Smooth muscle cell of the pulmonary artery (primary cell): ENCODE results near the gene MBD3L1. TPM values are rescaled to one million over a fixed set of nuclear protein-coding genes. Genes with fewer than 3 reads are reported as not detected.

Source experiments
- total RNA-seq: library from RNA; depleted of rRNA; stranded (reverse); fragments of >200 nt; gene quantifications from 2 replicates; pipeline ENCODE4 v1.2.3, GENCODE V29; 2014

The MBD3L1 gene
- not detected in 2 replicates for total RNA-seq

GRCh38 chr19:8832132-8833021 is at the start of gene MBD3L1, which contains the start of gene ZNF558:
MBD3L1 (plus strand) TSS chr19:8832377; CDS start chr19:8842679, 10,302 bp downstream.
ZNF558 (minus strand) TSS chr19:8832304; CDS start chr19:8822659, 9,645 bp downstream.

Other genes starting within 250 kb of the MBD3L1 start
- 21.6 and 29.1 TPM in 2 replicates for gene ADAMTS10, start 221.7 kb upstream of the MBD3L1 start, total RNA-seq
- gene NFILZ, start 201.7 kb upstream of the MBD3L1 start, total RNA-seq = not detected in 2 replicates
- not detected in 2 replicates for gene ACTL9, start 133.6 kb upstream of the MBD3L1 start, total RNA-seq
- gene OR2Z1, start 110.7 kb upstream of the MBD3L1 start, total RNA-seq = not detected in 2 replicates
- 21.4 and 23.1 TPM in 2 replicates for gene ZNF558, start 73 bp upstream of the MBD3L1 start, total RNA-seq
- gene MUC16, start 178.0 kb downstream of the MBD3L1 start, total RNA-seq = not detected in 2 replicates